HepG2 (cell line): ENCODE results near the gene FAM50A. TPM values are rescaled to one million over a fixed set of nuclear protein-coding genes. Genes with fewer than 3 reads are reported as not detected.

Experiments used
- ATAC-seq: fragments of 200-7000 bp; cut with Tn5 transposase; 3 replicates; pipeline ENCODE4 v1.9.1; 2020; ENCODE audit warnings: mild to moderate bottlenecking, moderate library complexity
- BruUV-seq: library from RNA; stranded (reverse); fragments of 400-500 nt; replicated peaks from 2 replicates; lab custom pipeline; 2021; lab: Mats Ljungman, UMichigan
- CTCF ChIA-PET: fragments of 300-600 bp; formaldehyde crosslinking; extraction: SDS; loops from one replicate; lab custom pipeline; 2021; ENCODE audit warnings: low total read pairs, inconsistent platforms, low intra/inter-chr PET ratio; lab: Yijun Ruan, JAX
- POLR2A ChIA-PET: fragments of 350-600 bp; sonication (Branson Sonifier 250); formaldehyde crosslinking; loops from one replicate; lab custom pipeline; 2020; ENCODE audit warnings: antibody characterized with exemption, inconsistent platforms; lab: Yijun Ruan, JAX
- DNase-seq: peaks from one replicate; pipeline ENCODE4 v3.0.0-alpha.2; 2015; ENCODE audit warnings: low spot score
- FAIRE-seq: peaks from 3 replicates; lab custom pipeline; 2011; peaks lifted over from hg19 to GRCh38; lab: Jason Lieb, UNC
- H2AFZ ChIP-seq: one replicate; pipeline ENCODE4 v1.6.1; 2011; ENCODE audit warnings: low read length, inconsistent platforms
- H3K27ac ChIP-seq: fragments of 300-600 bp; 3 replicates; pipeline ENCODE4 v1.8.0; 2011; ENCODE audit warnings: mixed run types, mild to moderate bottlenecking, mixed read lengths, low read length, inconsistent platforms; ENCODE audit not compliant: insufficient read depth; ENCODE audit errors: extremely low read length
- H3K27me3 ChIP-seq, 2 experiments: fragments of 200-600 bp in 1 of 2; 2 replicates in 1 of 2; 3 replicates in 1 of 2; pipeline versions ENCODE4 v1.6.0 to v1.8.0; 2011; ENCODE audit warnings: low read length in 2 of 2, mild to moderate bottlenecking in 2 of 2, moderate library complexity in 2 of 2, inconsistent platforms in 1 of 2; ENCODE audit not compliant: insufficient read depth in 2 of 2, control insufficient read depth in 1 of 2
- H3K36me3 ChIP-seq, 2 experiments: fragments of 200-600 bp in 1 of 2; replicated peaks in 1 of 2; 2 replicates in 1 of 2; 3 replicates in 1 of 2; pipeline versions ENCODE4 v1.5.1 to v1.8.0; 2011; ENCODE audit warnings: low read length in 2 of 2, inconsistent platforms in 1 of 2; ENCODE audit not compliant: insufficient read depth in 2 of 2, control insufficient read depth in 1 of 2
- H3K4me1 ChIP-seq: 2 replicates; pipeline ENCODE4 v1.5.1; 2012; ENCODE audit warnings: low read length, inconsistent platforms; ENCODE audit not compliant: insufficient read depth
- H3K4me2 ChIP-seq: 2 replicates; pipeline ENCODE4 v1.6.0; 2011; ENCODE audit warnings: low read depth, low read length, inconsistent platforms
- H3K4me3 ChIP-seq, 3 experiments: fragments of 200-600 bp in 1 of 3; sonication (generic), shearing (Covaris generic) in 1 of 3; replicated peaks in 1 of 3; 2 replicates each; pipeline ENCODE4 v1.5.1; 2011 to 2016; ENCODE audit warnings: low read length in 3 of 3, inconsistent platforms in 2 of 3, low read depth in 2 of 3, mild to moderate bottlenecking in 2 of 3, control low read depth in 1 of 3, mixed read lengths in 1 of 3; ENCODE audit not compliant: insufficient read depth in 1 of 3
- H3K79me2 ChIP-seq: one replicate; pipeline ENCODE4 v1.6.1; 2011; ENCODE audit warnings: low read length, inconsistent platforms; ENCODE audit not compliant: insufficient read depth
- H3K9ac ChIP-seq: 2 replicates; pipeline ENCODE4 v1.6.0; 2011; ENCODE audit warnings: mild to moderate bottlenecking, low read depth, low read length, inconsistent platforms; ENCODE audit not compliant: insufficient read depth
- H3K9me3 ChIP-seq: 2 replicates; pipeline ENCODE4 v1.5.1; 2012; ENCODE audit warnings: mild to moderate bottlenecking, low read length
- H4K20me1 ChIP-seq: 2 replicates; pipeline ENCODE4 v1.6.0; 2011; ENCODE audit warnings: inconsistent platforms, mild to moderate bottlenecking, low read length, moderate library complexity; ENCODE audit not compliant: insufficient read depth
- CREB1 ChIP-seq, 2 experiments: fragments of 450-650 bp in 1 of 2; IDR thresholded peaks; 2 replicates each; pipeline ENCODE4 v1.6.1; 2016 to 2017; ENCODE audit warnings: control low read depth in 1 of 2, mild to moderate bottlenecking in 1 of 2, missing compliant biosample characterization in 1 of 2, missing genetic modification characterization in 1 of 2
- DMAP1 ChIP-seq: IDR thresholded peaks from 2 replicates; pipeline ENCODE4 v1.6.1; 2016
- GATA4 ChIP-seq: sonication (generic); IDR thresholded peaks from 2 replicates; pipeline ENCODE4 v1.6.1; 2016; ENCODE audit warnings: antibody characterized with exemption, low read depth, borderline replicate concordance
- KDM3A ChIP-seq: IDR thresholded peaks from 2 replicates; pipeline ENCODE4 v1.6.1; 2018; ENCODE audit warnings: low read depth, missing compliant biosample characterization
- KLF11 ChIP-seq: IDR thresholded peaks from 2 replicates; pipeline ENCODE4 v1.6.1; 2016; ENCODE audit warnings: missing compliant biosample characterization
- MED13 ChIP-seq: sonication (generic); formaldehyde crosslinking; IDR thresholded peaks from 2 replicates; pipeline ENCODE4 v1.5.0; 2020; ENCODE audit warnings: missing genetic modification reagents
- NCOA1 ChIP-seq: sonication (generic); formaldehyde crosslinking; IDR thresholded peaks from 2 replicates; pipeline ENCODE4 v1.9.0; 2021; ENCODE audit warnings: missing genetic modification reagents
- PHF20 ChIP-seq: sonication (generic); formaldehyde crosslinking; IDR thresholded peaks from 2 replicates; pipeline ENCODE4 v1.5.0; 2020; ENCODE audit warnings: mild to moderate bottlenecking, missing genetic modification reagents
- PRDM10 ChIP-seq: sonication (generic); formaldehyde crosslinking; IDR thresholded peaks from 2 replicates; pipeline ENCODE4 v1.4.0; 2020; ENCODE audit warnings: low read depth, missing genetic modification reagents
- SCMH1 ChIP-seq: sonication (generic); formaldehyde crosslinking; IDR thresholded peaks from 2 replicates; pipeline ENCODE4 v1.9.0; 2021; ENCODE audit warnings: missing genetic modification reagents, mild to moderate bottlenecking, borderline replicate concordance
- ZFP1 ChIP-seq: IDR thresholded peaks from 2 replicates; pipeline ENCODE4 v1.6.1; 2016
- ZNF770 ChIP-seq: sonication (generic); formaldehyde crosslinking; IDR thresholded peaks from 2 replicates; pipeline ENCODE4 v1.5.0; 2020; ENCODE audit warnings: mild to moderate bottlenecking, missing genetic modification reagents
- ZNF883 ChIP-seq: sonication (generic); formaldehyde crosslinking; IDR thresholded peaks from 2 replicates; pipeline ENCODE4 v1.5.1; 2020; ENCODE audit warnings: mild to moderate bottlenecking, missing genetic modification reagents; ENCODE audit errors: not compliant biosample characterization
- WGBS: methylation state at CpG from one replicate; pipeline ENCODE4 v1.1.6; 2017; ENCODE audit warnings: low lambda C conversion rate; 5-methylcytosine and 5-hydroxymethylcytosine counted together
- in situ Hi-C: cut with HindIII; loops from 2 replicates; pipeline ENCODE4 v1.10.0; 2017; ENCODE audit warnings: low pct_unique_long_range_greater_than_20kb; ENCODE audit not compliant: extremely low pct_ligation_motif_present
- intact Hi-C: fragments of 100-400 bp; cut with micrococcal nuclease; formaldehyde crosslinking; loops from one replicate; pipeline ENCODE4 v1.10.0; 2022; ENCODE audit not compliant: unreplicated experiment
- polyA plus RNA-seq, 8 experiments: library from polyadenylated mRNA; depleted of rRNA in 3 of 8; stranded (reverse) in 7 of 8; unstranded in 1 of 8; fragments of >200 nt; fragmentation: Illumina TruSeq in 4 of 8; extraction: Trizol in 4 of 8; gene quantifications; 2 replicates each; pipeline versions ENCODE4 v1.2.1 to v1.2.3, GENCODE V29; 2011 to 2016; ENCODE audit warnings: low read depth in 4 of 8, missing spikeins in 1 of 8, mixed read lengths in 1 of 8; ENCODE audit not compliant: insufficient read depth in 1 of 8
- total RNA-seq, 5 experiments: library from RNA; depleted of rRNA; stranded (reverse); fragments of >200 nt; fragmentation: Illumina TruSeq; extraction: Trizol; gene quantifications; 2 replicates each; pipeline ENCODE4 v1.2.3, GENCODE V29; 2016; ENCODE audit warnings: low read depth in 1 of 5
- TF ChIP-seq, protein P1 (sequence below): sonication (generic); formaldehyde crosslinking; IDR thresholded peaks from 2 replicates; pipeline ENCODE4 v1.5.0; 2020; ENCODE audit warnings: mild to moderate bottlenecking, missing genetic modification reagents
- TF ChIP-seq, protein P2 (sequence below): sonication (generic); formaldehyde crosslinking; IDR thresholded peaks from 2 replicates; pipeline ENCODE4 v1.4.0; 2020; ENCODE audit warnings: mild to moderate bottlenecking, missing genetic modification reagents

The FAM50A gene
- total and polyA plus RNA-seq, 2 of the 13 experiments (the other 11 are each of a cell fraction or from before 2014, with no cell fraction given): 30.7 to 40.7 TPM

- TF ChIP-seq PRDM10 (CRISPR knock-in tag) (no peak), ZNF770 (CRISPR knock-in tag) (no peak)
- TF ChIP-seq, protein P1, sequence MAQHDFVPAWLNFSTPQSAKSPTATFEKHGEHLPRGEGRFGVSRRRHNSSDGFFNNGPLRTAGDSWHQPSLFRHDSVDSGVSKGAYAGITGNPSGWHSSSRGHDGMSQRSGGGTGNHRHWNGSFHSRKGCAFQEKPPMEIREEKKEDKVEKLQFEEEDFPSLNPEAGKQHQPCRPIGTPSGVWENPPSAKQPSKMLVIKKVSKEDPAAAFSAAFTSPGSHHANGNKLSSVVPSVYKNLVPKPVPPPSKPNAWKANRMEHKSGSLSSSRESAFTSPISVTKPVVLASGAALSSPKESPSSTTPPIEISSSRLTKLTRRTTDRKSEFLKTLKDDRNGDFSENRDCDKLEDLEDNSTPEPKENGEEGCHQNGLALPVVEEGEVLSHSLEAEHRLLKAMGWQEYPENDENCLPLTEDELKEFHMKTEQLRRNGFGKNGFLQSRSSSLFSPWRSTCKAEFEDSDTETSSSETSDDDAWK: no peak
- TF ChIP-seq, all 625 proteins: peak for 0
Observed at GRCh38 chrX:154460326-154460725, 16.4 kb downstream of the FAM50A start (continued).

DNA sequence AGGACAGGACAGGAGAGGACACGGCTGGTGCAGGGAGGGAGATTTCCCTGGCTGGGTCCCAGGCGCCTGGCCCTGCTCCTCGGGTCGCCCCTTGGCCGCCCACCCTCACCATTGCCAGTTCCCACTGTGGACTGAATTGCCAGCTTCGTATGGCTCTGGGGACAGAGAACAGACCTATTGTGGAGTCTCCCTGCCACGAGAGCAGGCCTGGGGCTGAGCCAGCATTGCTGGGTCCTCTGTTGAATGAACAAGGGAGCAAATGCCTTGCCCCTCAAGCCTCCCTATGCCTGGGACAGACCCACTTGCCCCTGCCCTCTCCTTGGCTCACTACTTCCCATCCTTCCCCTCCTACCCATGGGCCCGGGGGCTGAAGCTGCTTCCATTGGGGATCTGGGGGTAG lies 18.5 kb downstream of the FAM50A start:
- FAIRE-seq: no peak
- H3K9me3 ChIP-seq: no peaks in the 10 kb centered on the region
- no peak overlapping the region for H3K4me2 ChIP-seq
- intact Hi-C loops: no loop called here
- in situ Hi-C loops: no loop called here
- ChIA-PET CTCF (no interaction called here), POLR2A (no interaction called here)
- H2AFZ ChIP-seq: no peak overlapping the region
- H4K20me1 ChIP-seq: no peaks in the 10 kb centered on the region
- H3K27ac ChIP-seq: no peak overlapping the region
- H3K36me3 ChIP-seq: peaks cover 3 to 5% of the 10 kb centered on the region in 2 experiments; a peak in 3 of 5 replicates
- no peak for DNase-seq
- no peak for ATAC-seq
- H3K4me3 ChIP-seq: no peak overlapping the region
- 0 out of 2 replicates have a peak, but pooled peaks cover 4% of the 10 kb centered on the region for H3K4me1 ChIP-seq
- H3K79me2 ChIP-seq: peaks cover 9% of the 10 kb centered on the region
- BruUV-seq: no TSS peak
- no peaks in the 10 kb centered on the region for H3K27me3 ChIP-seq
- 93% methylated on average over 2 of the region's 8 CpGs for WGBS
- H3K9ac ChIP-seq: no peak overlapping the region
- no peak for TF ChIP-seq PHF20 (CRISPR knock-in tag)
- no peak for TF ChIP-seq MED13 (CRISPR knock-in tag)
- no peak for TF ChIP-seq KLF11 (CRISPR knock-in tag)
- TF ChIP-seq CREB1 (IDR thresholded peaks at IDR 0.05): no peak
- TF ChIP-seq CREB1 (CRISPR knock-in tag; IDR thresholded peaks at IDR 0.05): no peak
- TF ChIP-seq ZFP1: no peak
- TF ChIP-seq DMAP1 (CRISPR knock-in tag): no peak
- TF ChIP-seq SCMH1 (CRISPR knock-in tag): no peak
- TF ChIP-seq NCOA1: no peak
- TF ChIP-seq GATA4: no peak
- no peak for TF ChIP-seq ZNF883 (CRISPR knock-in tag)
- TF ChIP-seq, protein P2, sequence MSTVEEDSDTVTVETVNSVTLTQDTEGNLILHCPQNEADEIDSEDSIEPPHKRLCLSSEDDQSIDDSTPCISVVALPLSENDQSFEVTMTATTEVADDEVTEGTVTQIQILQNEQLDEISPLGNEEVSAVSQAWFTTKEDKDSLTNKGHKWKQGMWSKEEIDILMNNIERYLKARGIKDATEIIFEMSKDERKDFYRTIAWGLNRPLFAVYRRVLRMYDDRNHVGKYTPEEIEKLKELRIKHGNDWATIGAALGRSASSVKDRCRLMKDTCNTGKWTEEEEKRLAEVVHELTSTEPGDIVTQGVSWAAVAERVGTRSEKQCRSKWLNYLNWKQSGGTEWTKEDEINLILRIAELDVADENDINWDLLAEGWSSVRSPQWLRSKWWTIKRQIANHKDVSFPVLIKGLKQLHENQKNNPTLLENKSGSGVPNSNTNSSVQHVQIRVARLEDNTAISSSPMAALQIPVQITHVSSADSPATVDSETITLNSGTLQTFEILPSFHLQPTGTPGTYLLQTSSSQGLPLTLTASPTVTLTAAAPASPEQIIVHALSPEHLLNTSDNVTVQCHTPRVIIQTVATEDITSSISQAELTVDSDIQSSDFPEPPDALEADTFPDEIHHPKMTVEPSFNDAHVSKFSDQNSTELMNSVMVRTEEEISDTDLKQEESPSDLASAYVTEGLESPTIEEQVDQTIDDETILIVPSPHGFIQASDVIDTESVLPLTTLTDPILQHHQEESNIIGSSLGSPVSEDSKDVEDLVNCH: no peak
- no peak for TF ChIP-seq KDM3A (CRISPR knock-in tag)
